CD4-positive, alpha-beta T cell treated with Interferon gamma for 1 hour (primary cell): ENCODE results near the gene ASRGL1.

Source experiments
- DNase-seq: peaks from one replicate; pipeline ENCODE4 v3.0.0-alpha.2; 2020

The ASRGL1 gene

GRCh38 chr11:62419314-62419929 lies 82.2 kb downstream of the ASRGL1 start:
- DNase-seq, result no peak

GRCh38 chr11:62419943-62420342 lies 82.7 kb downstream of the ASRGL1 start:
- DNase-seq, result no peak

DNA sequence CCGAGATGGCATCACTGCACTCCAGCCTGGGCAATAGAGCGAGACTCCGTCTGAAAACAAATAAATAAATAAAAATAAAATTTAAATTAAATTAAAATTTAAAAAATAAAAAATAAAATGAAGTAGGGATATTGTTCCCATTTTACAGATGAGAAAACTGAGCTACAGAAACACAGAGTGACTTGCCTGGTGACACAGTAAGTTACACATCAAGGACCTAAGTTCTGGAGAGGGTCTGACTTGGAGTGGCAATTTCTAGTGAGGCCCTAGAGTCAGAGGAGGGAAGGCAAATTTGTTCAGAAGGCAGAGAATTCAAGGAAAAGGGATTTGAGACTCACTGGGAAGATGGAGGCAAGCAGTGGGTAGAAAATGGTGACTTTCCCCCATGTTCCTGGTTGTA lies 83.6 kb downstream of the ASRGL1 start:
- DNase-seq, result no peak

- DNase-seq, result no peak
Observed at GRCh38 chr11:62421996-62422395, 84.7 kb downstream of the ASRGL1 start.

- no peak for DNase-seq
Observed at GRCh38 chr11:62423012-62423411, 85.8 kb downstream of the ASRGL1 start.

- DNase-seq, result no peak
Observed at GRCh38 chr11:62427630-62428233, 90.5 kb downstream of the ASRGL1 start.

- DNase-seq, result no peak
Observed at GRCh38 chr11:62428871-62429560, 91.8 kb downstream of the ASRGL1 start.

DNA sequence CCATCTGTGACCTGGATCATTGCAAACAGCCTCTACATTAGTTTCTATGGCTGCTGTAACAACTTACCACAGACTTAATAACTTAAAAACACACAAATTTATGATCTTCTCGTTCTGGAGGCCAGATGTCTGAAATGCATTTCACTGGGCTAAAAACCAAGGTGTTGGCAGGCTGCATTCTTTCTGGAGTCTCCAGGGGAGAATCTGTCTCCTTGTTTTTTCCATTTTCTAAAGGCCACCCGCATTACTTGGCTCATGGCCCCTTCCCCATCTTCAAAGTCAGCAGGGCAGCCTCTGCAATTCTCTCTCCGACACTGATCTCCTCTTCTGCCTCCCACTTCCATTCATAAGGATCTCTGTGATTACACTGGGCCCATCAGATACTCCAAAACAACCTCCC lies 93.2 kb downstream of the ASRGL1 start:
- no peak for DNase-seq

- no peak for DNase-seq
Observed at GRCh38 chr11:62431171-62431901, 94.1 kb downstream of the ASRGL1 start.

GRCh38 chr11:62432695-62433094 lies 95.4 kb downstream of the ASRGL1 start:
- no peak for DNase-seq

- DNase-seq, result no peak
Observed at GRCh38 chr11:62433141-62433903, 96.1 kb downstream of the ASRGL1 start.

GRCh38 chr11:62433904-62434276 lies 96.6 kb downstream of the ASRGL1 start:
- no peak for DNase-seq

GRCh38 chr11:62435846-62436660 lies 98.8 kb downstream of the ASRGL1 start:
- no peak for DNase-seq

DNA sequence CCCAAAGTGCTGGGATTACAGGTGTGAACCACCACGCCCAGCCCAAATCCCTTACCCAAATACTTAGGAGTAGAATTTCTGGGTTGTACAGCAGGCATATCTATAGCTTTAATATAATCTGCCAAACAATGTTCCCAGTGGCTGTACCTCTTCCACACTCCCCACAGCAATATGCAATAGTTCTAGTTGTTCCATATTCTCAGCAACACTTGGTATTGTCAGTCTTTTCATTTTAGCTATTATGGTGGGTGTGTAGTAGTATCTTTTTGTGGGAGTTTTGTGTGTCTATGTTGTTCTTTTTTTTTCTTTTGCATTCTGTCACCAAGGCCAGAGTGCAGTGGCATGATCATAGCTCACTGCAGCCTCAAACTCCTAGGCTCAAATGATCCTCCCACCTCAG lies 100.4 kb downstream of the ASRGL1 start:
- DNase-seq, result no peak

DNA sequence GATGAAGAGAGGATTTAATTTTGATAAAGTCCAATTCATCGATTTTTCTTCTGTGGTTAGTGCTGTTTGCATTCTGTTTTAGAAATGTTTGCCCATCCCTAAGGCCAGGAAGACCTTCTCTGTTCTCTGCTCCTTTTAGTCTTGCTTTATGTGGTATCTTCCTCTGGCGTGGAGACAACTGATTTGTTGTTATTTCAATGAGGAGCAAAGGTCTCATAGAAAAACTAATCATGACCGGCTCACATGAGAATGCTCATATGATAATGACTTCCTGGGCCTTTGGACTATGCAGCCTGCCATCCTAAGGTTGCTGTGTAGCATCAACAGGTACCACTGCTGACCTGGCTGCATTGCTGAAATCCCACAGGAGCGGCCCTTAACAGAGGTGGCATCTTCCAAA lies 101.4 kb downstream of the ASRGL1 start:
- no peak for DNase-seq

DNA sequence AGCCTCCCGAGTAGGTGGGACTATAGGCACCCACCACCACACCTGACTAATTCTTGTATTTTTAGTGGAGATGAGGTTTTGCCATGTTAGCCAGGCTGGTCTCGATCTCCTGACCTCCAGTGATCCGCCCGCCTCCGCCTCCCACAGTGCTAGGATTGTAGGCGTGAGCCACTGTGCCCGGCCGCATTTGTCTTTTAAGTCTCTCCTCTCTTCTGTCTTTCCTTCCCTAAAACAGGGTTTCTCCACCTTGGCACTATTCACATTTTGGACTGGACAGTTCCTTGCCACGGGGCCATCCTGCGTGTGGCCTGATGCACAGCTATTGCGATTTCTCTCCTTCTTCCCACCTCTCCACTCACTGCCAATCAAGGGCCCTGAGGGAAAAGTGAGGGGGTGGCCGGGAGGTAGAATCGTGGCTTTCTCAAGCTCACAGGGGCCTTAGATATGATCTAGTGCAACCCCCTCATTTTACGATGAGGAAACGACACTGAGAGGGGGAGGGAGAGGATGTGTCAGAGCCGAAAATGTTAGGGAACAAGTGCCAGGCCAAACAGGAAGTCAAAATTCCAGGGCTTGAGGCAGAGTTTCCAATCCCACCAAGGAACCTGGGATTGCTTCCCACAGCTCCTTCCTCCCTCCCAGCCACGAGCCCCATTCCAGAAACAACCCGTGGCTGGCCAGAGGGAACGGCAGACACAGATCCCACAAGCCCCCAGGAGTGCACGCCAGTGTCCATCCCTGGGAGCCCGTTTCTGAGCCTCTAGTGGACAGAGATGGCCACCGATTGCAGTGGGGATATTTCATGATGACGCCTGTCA lies 102.7 kb downstream of the ASRGL1 start:
- no peak for DNase-seq
